K562 (cell line): ENCODE results near the gene SPX.

Source experiments
- CREB1 ChIP-seq, 2 experiments: sonication (generic) in 1 of 2; formaldehyde crosslinking in 1 of 2; IDR thresholded peaks; 2 replicates each; pipeline versions ENCODE4 v1.6.1 to v1.8.0; 2012 to 2022; ENCODE audit warnings: inconsistent platforms in 1 of 2, mild to moderate bottlenecking in 1 of 2, missing genetic modification reagents in 1 of 2, moderate library complexity in 1 of 2
- MAFF ChIP-seq: IDR thresholded peaks from 2 replicates; pipeline ENCODE4 v1.6.1; 2012; ENCODE audit warnings: low read length, improper control_type of control experiment
- PHB2 ChIP-seq: fragments of 450-650 bp; IDR thresholded peaks from 2 replicates; pipeline ENCODE4 v1.6.1; 2017; ENCODE audit warnings: low read depth
- TF ChIP-seq, protein P1 (sequence below), 3 experiments: IDR thresholded peaks in 2 of 3; conservative IDR thresholded peaks in 1 of 3; 2 replicates each; pipeline ENCODE4 v1.5.1; 2011 to 2012; ENCODE audit warnings: low read length in 3 of 3, mild to moderate bottlenecking in 3 of 3, control low read depth in 2 of 3, improper control_type of control experiment in 1 of 3, inconsistent platforms in 1 of 3, low read depth in 1 of 3, mixed read lengths in 1 of 3, moderate library complexity in 1 of 3; ENCODE audit not compliant: insufficient read depth in 2 of 3
- TF ChIP-seq, protein P2 (sequence below), 2 experiments: fragments of 450-650 bp; formaldehyde crosslinking in 1 of 2; IDR thresholded peaks; 2 replicates each; pipeline versions ENCODE4 v1.4.0 to v1.6.1; 2014 to 2020; ENCODE audit warnings: mild to moderate bottlenecking in 2 of 2, borderline replicate concordance in 1 of 2, low read depth in 1 of 2

DNA sequence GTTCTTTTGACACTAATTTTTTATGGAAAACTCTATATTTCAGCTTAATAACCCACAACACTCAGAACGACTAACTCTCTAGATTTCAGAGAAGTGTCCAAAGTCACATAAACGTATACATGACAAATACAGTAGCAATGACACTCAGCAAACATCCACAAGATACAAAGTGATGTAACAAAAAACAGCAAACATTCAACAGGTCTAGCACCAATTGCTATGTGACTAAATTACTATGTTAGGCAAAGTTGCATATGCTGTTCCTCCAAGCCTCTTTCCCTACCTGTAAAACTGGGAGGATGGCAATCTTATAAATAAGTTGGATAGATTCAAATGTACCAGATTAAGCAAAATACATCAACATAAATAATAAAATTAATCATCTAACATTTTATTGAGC lies 26.3 kb upstream of the SPX start:
- TF ChIP-seq, protein P1, sequence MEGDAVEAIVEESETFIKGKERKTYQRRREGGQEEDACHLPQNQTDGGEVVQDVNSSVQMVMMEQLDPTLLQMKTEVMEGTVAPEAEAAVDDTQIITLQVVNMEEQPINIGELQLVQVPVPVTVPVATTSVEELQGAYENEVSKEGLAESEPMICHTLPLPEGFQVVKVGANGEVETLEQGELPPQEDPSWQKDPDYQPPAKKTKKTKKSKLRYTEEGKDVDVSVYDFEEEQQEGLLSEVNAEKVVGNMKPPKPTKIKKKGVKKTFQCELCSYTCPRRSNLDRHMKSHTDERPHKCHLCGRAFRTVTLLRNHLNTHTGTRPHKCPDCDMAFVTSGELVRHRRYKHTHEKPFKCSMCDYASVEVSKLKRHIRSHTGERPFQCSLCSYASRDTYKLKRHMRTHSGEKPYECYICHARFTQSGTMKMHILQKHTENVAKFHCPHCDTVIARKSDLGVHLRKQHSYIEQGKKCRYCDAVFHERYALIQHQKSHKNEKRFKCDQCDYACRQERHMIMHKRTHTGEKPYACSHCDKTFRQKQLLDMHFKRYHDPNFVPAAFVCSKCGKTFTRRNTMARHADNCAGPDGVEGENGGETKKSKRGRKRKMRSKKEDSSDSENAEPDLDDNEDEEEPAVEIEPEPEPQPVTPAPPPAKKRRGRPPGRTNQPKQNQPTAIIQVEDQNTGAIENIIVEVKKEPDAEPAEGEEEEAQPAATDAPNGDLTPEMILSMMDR (IDR thresholded peaks at IDR 0.05 in 2 of 3, conservative IDR thresholded peaks at IDR 0.05 in 1 of 3; ENCODE audit: insufficient read depth in 2 of 3, low read depth in 1 of 3, low read length in 3 of 3), result no peak
- TF ChIP-seq CREB1 (IDR thresholded peaks at IDR 0.05), result no peak
- no peak for TF ChIP-seq CREB1 (CRISPR knock-in tag; IDR thresholded peaks at IDR 0.05)
- TF ChIP-seq MAFF, result no peak
- no peak for TF ChIP-seq PHB2
- TF ChIP-seq, protein P2, sequence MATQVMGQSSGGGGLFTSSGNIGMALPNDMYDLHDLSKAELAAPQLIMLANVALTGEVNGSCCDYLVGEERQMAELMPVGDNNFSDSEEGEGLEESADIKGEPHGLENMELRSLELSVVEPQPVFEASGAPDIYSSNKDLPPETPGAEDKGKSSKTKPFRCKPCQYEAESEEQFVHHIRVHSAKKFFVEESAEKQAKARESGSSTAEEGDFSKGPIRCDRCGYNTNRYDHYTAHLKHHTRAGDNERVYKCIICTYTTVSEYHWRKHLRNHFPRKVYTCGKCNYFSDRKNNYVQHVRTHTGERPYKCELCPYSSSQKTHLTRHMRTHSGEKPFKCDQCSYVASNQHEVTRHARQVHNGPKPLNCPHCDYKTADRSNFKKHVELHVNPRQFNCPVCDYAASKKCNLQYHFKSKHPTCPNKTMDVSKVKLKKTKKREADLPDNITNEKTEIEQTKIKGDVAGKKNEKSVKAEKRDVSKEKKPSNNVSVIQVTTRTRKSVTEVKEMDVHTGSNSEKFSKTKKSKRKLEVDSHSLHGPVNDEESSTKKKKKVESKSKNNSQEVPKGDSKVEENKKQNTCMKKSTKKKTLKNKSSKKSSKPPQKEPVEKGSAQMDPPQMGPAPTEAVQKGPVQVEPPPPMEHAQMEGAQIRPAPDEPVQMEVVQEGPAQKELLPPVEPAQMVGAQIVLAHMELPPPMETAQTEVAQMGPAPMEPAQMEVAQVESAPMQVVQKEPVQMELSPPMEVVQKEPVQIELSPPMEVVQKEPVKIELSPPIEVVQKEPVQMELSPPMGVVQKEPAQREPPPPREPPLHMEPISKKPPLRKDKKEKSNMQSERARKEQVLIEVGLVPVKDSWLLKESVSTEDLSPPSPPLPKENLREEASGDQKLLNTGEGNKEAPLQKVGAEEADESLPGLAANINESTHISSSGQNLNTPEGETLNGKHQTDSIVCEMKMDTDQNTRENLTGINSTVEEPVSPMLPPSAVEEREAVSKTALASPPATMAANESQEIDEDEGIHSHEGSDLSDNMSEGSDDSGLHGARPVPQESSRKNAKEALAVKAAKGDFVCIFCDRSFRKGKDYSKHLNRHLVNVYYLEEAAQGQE (IDR thresholded peaks at IDR 0.05; ENCODE audit: borderline replicate concordance), result no peak
- TF ChIP-seq, protein P2 (CRISPR knock-in tag; IDR thresholded peaks at IDR 0.05; ENCODE audit: low read depth), result no peak
